Parathyroid adenoma (tissue), 2 donors: ENCODE results near the gene TMEM126A.

Experiments used
- H2AFZ ChIP-seq: fragments of 300-600 bp; sonication (generic); one replicate; pipeline ENCODE4 v1.7.0; 2017; ENCODE audit warnings: antibody characterized with exemption, mild to moderate bottlenecking
- H3K27ac ChIP-seq: fragments of 300-600 bp; sonication (generic); one replicate; pipeline ENCODE4 v1.7.0; 2017
- H3K27me3 ChIP-seq: fragments of 300-600 bp; sonication (generic); one replicate; pipeline ENCODE4 v1.7.0; 2017; ENCODE audit warnings: low read length; ENCODE audit not compliant: control insufficient read depth, insufficient read depth
- H3K36me3 ChIP-seq: fragments of 300-600 bp; sonication (generic); one replicate; pipeline ENCODE4 v1.7.0; 2017; ENCODE audit warnings: low read length; ENCODE audit not compliant: control insufficient read depth, insufficient read depth
- H3K4me1 ChIP-seq: fragments of 300-600 bp; sonication (generic); one replicate; pipeline ENCODE4 v1.7.0; 2017; ENCODE audit warnings: control low read depth
- H3K4me2 ChIP-seq: fragments of 300-600 bp; sonication (generic); one replicate; pipeline ENCODE4 v1.7.0; 2017; ENCODE audit warnings: low read length
- H3K4me3 ChIP-seq: fragments of 300-600 bp; sonication (generic); one replicate; pipeline ENCODE4 v1.7.0; 2017; ENCODE audit warnings: low read depth, low read length
- H3K79me2 ChIP-seq: fragments of 300-600 bp; sonication (generic); one replicate; pipeline ENCODE4 v1.7.0; 2017; ENCODE audit warnings: control low read depth
- H3K9ac ChIP-seq: fragments of 300-600 bp; sonication (generic); one replicate; pipeline ENCODE4 v1.7.0; 2017; ENCODE audit warnings: mild to moderate bottlenecking
- H3K9me3 ChIP-seq: fragments of 300-600 bp; sonication (generic); one replicate; pipeline ENCODE4 v1.7.0; 2017; ENCODE audit warnings: low read length; ENCODE audit not compliant: control insufficient read depth
- TF ChIP-seq, protein P1 (sequence below): fragments of 300-600 bp; sonication (generic); IDR thresholded peaks from one replicate; pipeline ENCODE4 v1.7.0; 2017; ENCODE audit warnings: antibody characterized with exemption, mild to moderate bottlenecking
- donor health status: primary hyperparathyroidism.

TMEM126A gene

DNA sequence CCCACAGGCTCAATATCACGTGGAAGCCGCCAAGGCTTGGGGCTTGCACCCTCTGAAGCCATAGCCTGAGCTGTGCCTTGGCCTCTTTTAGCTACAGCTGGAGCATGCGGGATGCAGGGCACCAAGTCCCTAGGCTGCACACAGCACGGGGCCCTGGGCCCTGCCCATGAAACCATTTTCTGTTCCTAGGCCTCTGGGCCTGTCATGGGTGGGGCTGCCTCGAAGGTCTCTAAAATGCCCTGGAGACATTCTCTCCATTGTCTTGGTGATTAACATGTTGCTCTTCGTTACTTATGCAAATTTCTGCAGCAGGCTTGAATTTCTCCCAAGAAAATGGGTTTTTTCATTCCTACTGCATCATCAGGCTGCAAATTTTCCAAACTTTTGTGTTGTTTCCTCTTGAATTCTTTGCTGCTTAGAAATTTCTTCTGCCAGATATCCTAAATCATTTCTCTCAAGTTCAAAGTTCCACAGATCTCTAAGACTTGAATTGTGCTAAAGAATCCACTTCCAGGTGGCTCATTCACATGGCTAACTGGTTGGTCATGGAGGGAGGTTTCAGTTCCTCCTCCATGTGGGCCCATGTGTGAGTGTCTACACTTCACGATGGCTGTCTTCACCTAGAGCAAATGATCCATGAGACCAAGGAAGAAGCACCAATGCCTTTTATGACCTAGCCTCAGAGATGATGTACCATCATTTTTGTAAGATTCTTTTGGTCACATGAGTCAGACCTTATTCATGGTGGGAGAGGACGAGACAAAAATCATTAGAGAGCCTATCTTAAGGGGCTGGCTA, 24.5 kb downstream of the TMEM126A start:
- Histone ChIP-seq H3K4me1 (no peaks in the 10 kb centered on the region), H2AFZ (no peak overlapping the region)
- TF ChIP-seq, protein P1, sequence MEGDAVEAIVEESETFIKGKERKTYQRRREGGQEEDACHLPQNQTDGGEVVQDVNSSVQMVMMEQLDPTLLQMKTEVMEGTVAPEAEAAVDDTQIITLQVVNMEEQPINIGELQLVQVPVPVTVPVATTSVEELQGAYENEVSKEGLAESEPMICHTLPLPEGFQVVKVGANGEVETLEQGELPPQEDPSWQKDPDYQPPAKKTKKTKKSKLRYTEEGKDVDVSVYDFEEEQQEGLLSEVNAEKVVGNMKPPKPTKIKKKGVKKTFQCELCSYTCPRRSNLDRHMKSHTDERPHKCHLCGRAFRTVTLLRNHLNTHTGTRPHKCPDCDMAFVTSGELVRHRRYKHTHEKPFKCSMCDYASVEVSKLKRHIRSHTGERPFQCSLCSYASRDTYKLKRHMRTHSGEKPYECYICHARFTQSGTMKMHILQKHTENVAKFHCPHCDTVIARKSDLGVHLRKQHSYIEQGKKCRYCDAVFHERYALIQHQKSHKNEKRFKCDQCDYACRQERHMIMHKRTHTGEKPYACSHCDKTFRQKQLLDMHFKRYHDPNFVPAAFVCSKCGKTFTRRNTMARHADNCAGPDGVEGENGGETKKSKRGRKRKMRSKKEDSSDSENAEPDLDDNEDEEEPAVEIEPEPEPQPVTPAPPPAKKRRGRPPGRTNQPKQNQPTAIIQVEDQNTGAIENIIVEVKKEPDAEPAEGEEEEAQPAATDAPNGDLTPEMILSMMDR = no peak

DNA sequence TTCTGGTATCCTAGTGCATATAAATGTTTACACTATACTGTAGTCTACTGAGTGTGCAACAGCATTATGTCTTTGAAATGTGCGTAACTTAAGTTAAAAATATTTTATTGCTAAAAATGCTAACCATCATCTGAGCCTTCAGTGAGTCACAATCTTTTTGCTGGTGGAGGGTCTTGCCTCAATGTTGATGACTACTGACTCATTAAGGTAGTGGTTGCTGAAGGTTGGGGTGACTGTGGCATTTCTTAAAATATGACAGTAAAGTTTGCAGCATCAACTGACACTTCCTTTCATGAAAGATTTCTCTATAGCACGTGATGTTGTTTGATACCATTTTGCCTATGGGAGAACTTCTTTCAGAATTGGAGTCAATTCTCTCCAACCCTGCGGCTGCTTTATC, 25.6 kb downstream of the TMEM126A start:
- H3K27ac ChIP-seq = no peak overlapping the region
- TF ChIP-seq, protein P1 = no peak
- H3K4me2 ChIP-seq = no peak overlapping the region
- H3K36me3 ChIP-seq = no peaks in the 10 kb centered on the region
- no peaks in the 10 kb centered on the region for H3K4me1 ChIP-seq
- H3K27me3 ChIP-seq = no peaks in the 10 kb centered on the region
- H2AFZ ChIP-seq = no peak overlapping the region
- no peaks in the 10 kb centered on the region for H3K9me3 ChIP-seq
- no peak overlapping the region for H3K4me3 ChIP-seq
- no peak overlapping the region for H3K9ac ChIP-seq
- no peaks in the 10 kb centered on the region for H3K79me2 ChIP-seq

More for the DNA sequence above, 24.5 kb downstream of the TMEM126A start:
- Histone ChIP-seq H3K79me2 (no peaks in the 10 kb centered on the region), H3K27me3 (no peaks in the 10 kb centered on the region), H3K9ac (no peak overlapping the region), H3K4me3 (no peak overlapping the region), H3K36me3 (no peaks in the 10 kb centered on the region), H3K4me2 (no peak overlapping the region), H3K27ac (no peak overlapping the region), H3K9me3 (no peaks in the 10 kb centered on the region)

DNA sequence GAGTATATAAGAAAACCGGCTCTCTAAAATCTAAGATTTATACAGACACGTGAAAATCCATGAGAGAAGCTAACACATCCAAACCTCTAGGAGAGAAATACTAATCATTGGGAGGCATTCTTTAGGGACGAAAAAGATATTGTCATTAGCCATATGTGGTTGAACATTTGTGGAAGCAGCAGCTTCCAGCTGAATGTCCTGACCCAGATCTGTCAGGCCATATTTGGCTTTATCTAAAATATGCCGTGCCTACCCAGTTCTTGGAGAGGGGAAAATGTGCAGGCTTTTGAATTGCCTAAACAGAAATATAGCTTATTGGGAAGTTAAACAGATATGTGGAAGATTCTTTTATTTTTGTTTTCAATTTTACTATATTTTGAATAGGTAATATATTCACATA, 31.8 kb downstream of the TMEM126A start:
- H2AFZ ChIP-seq = no peak overlapping the region
- H3K4me2 ChIP-seq = no peak overlapping the region
- H3K27me3 ChIP-seq = no peaks in the 10 kb centered on the region
- no peaks in the 10 kb centered on the region for H3K36me3 ChIP-seq
- no peaks in the 10 kb centered on the region for H3K9me3 ChIP-seq
- H3K4me1 ChIP-seq = no peaks in the 10 kb centered on the region
- TF ChIP-seq, protein P1 = no peak
- no peaks in the 10 kb centered on the region for H3K79me2 ChIP-seq
- no peak overlapping the region for H3K4me3 ChIP-seq
- H3K9ac ChIP-seq = no peak overlapping the region
- no peak overlapping the region for H3K27ac ChIP-seq

GRCh38 chr11:85680897-85681296, 33.1 kb downstream of the TMEM126A start:
- Histone ChIP-seq H3K27ac (no peak overlapping the region), H3K4me1 (no peaks in the 10 kb centered on the region), H3K9ac (no peak overlapping the region), H3K79me2 (no peaks in the 10 kb centered on the region), H3K9me3 (no peaks in the 10 kb centered on the region), H3K4me3 (no peak overlapping the region), H3K4me2 (no peak overlapping the region), H2AFZ (no peak overlapping the region), H3K27me3 (no peaks in the 10 kb centered on the region), H3K36me3 (no peaks in the 10 kb centered on the region)
- TF ChIP-seq, protein P1 = no peak
